ENCODE measurements around the gene LGSN. TPM values are rescaled to one million over a fixed set of nuclear protein-coding genes. Genes with fewer than 3 reads are reported as not detected.

Gene LGSN
- total and polyA plus RNA-seq, 2 of the 8 experiments (the other 6 are each of a cell fraction or from before 2014, with no cell fraction given) = 0.08 TPM; not detected in 1

DNA sequence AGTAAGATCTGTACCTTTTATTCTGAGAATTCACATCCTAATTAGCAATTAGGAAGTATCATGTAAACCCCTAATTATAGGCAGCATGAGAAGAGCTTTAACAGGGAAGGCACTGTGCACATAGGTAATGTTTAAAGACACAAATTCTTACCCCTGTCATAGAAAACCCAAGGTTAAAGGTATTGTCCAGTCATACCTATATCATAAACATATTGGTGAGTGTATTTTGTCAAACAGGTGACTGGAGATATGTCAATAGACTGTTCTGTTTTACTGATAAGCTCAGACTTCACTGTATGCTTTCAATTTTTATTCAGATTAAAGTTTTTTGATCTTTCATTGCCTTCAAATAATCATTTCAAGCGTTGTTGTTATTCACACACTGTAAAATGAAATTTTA lies 43.8 kb downstream of the LGSN start:
- Histone ChIP-seq H3K4ac (replicated peaks; ENCODE audit: insufficient read length, low read depth, low read length) (no peak overlapping the region), H3K79me1 (ENCODE audit: low read depth, low read length) (no peaks in the 10 kb centered on the region), H4K8ac (ENCODE audit: extremely low read depth, insufficient read depth, low read length) (no peak overlapping the region), H3K4me3 (ENCODE audit: extremely low read depth in 1 of 4, insufficient read depth in 2 of 4, low read depth in 3 of 4, low read length in 4 of 4) (no peak overlapping the region), H3K18ac (ENCODE audit: extremely low read depth, low read length) (no peak overlapping the region), H4K20me1 (replicated peaks in 1 of 2; ENCODE audit: control insufficient read depth in 1 of 2, insufficient read depth in 2 of 2, low read length in 2 of 2) (no peaks in the 10 kb centered on the region), H2AK5ac (ENCODE audit: low read depth, low read length) (no peak overlapping the region), H3K9ac (replicated peaks in 1 of 4; ENCODE audit: extremely low read depth in 1 of 4, low read depth in 3 of 4, low read length in 3 of 4) (no peak overlapping the region), H3K14ac (ENCODE audit: insufficient read length) (no peak overlapping the region), H3K56ac (replicated peaks; ENCODE audit: insufficient read length, low read depth, low read length) (no peak overlapping the region), H3K4me2 (ENCODE audit: insufficient read depth in 1 of 2, low read depth in 2 of 2, low read length in 2 of 2) (no peak overlapping the region), H3K9me3 (ENCODE audit: insufficient read depth in 2 of 2, low read depth in 1 of 2, low read length in 1 of 2) (no peaks in the 10 kb centered on the region), H2BK12ac (ENCODE audit: low read depth, low read length) (no peak overlapping the region), H3K27ac (ENCODE audit: low read depth, low read length) (no peak overlapping the region), H2BK120ac (replicated peaks; ENCODE audit: low read depth, low read length) (no peak overlapping the region), H3K36me3 (ENCODE audit: control insufficient read depth in 2 of 4, insufficient read depth in 4 of 4, low read length in 3 of 4) (no peaks in the 10 kb centered on the region), H4K91ac (replicated peaks; ENCODE audit: insufficient read length, low read length) (no peak overlapping the region), H4K5ac (ENCODE audit: insufficient read length, low read depth, low read length) (no peak overlapping the region), H3K79me2 (ENCODE audit: control insufficient read depth in 1 of 2, insufficient read depth in 2 of 2, low read length in 2 of 2) (no peaks in the 10 kb centered on the region), H2AFZ (ENCODE audit: low read length) (no peak overlapping the region), H2BK15ac (ENCODE audit: low read length) (no peak overlapping the region), H3K4me1 (replicated peaks in 1 of 4; ENCODE audit: control insufficient read depth in 3 of 4, insufficient read depth in 4 of 4, low read length in 3 of 4) (no peaks in the 10 kb centered on the region; a peak in 1 of 7 replicates), H3K23ac (ENCODE audit: insufficient read length) (no peak overlapping the region), H2BK20ac (ENCODE audit: low read length) (no peak overlapping the region), H3K23me2 (ENCODE audit: low read depth, low read length) (no peaks in the 10 kb centered on the region), H2BK5ac (ENCODE audit: low read depth, low read length) (no peak overlapping the region), H3K27me3 (replicated peaks in 1 of 4; ENCODE audit: control insufficient read depth in 3 of 4, extremely low read depth in 1 of 4, insufficient read depth in 3 of 4, low read length in 3 of 4) (peaks cover 0 to 1% (median 0%) of the 10 kb centered on the region in 4 experiments; a peak in 1 of 7 replicates)
- WGBS, 2 experiments (ENCODE audit: extremely low coverage in 1 of 2, insufficient coverage in 1 of 2, insufficient read length in 1 of 2, insufficient replicate concordance in 2 of 2, low coverage in 1 of 2, low lambda C conversion rate in 2 of 2, missing lambda C conversion rate in 1 of 2) = 81% methylated on average over 1 of the region's 1 CpG; no CpG with 5 or more reads in 1 of the 2 experiments
- CTCF ChIA-PET (ENCODE audit: partially characterized antibody) = interaction anchor here (2.0 kb wide), 1 partner anchor 541 kb away, joined by 4 read pairs; no protein-coding TSS in a partner anchor
- DNase-seq (ENCODE audit: low read depth in 1 of 2, low spot score in 2 of 2) (no peak), FAIRE-seq (no peak)
- POLR2A ChIA-PET (ENCODE audit: partially characterized antibody) = no interaction called here
- no peak for TF ChIP-seq SP2 (IDR thresholded peaks at IDR 0.05; ENCODE audit: low read length)
- TF ChIP-seq, protein P1, sequence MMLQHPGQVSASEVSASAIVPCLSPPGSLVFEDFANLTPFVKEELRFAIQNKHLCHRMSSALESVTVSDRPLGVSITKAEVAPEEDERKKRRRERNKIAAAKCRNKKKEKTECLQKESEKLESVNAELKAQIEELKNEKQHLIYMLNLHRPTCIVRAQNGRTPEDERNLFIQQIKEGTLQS (IDR thresholded peaks at IDR 0.05; ENCODE audit: insufficient read depth, low read depth, low read length) = no peak
- TF ChIP-seq EP300 (IDR thresholded peaks at IDR 0.05; ENCODE audit: borderline replicate concordance in 1 of 2, low read depth in 2 of 2, low read length in 2 of 2) = no peak
- TF ChIP-seq KDM1A (IDR thresholded peaks at IDR 0.05; ENCODE audit: borderline replicate concordance, low read length) = no peak
- no peak for TF ChIP-seq YY1 (IDR thresholded peaks at IDR 0.05; ENCODE audit: low read depth, low read length)
- TF ChIP-seq SRF (IDR thresholded peaks at IDR 0.05; ENCODE audit: low read depth, low read length) = no peak
- TF ChIP-seq TBP (IDR thresholded peaks at IDR 0.05; ENCODE audit: low read depth, low read length) = no peak
- no peak for TF ChIP-seq SP1 (IDR thresholded peaks at IDR 0.05; ENCODE audit: low read depth, low read length)
- no peak for TF ChIP-seq CBX5 (IDR thresholded peaks at IDR 0.05; ENCODE audit: low read depth, low read length)
- TF ChIP-seq BACH1 (IDR thresholded peaks at IDR 0.05; ENCODE audit: low read length) = no peak
- no peak for TF ChIP-seq CBX8 (IDR thresholded peaks at IDR 0.05; ENCODE audit: borderline replicate concordance, low read depth, low read length)
- TF ChIP-seq CEBPB (IDR thresholded peaks at IDR 0.05; ENCODE audit: low read depth, low read length) = no peak
- TF ChIP-seq KDM5A (IDR thresholded peaks at IDR 0.05; ENCODE audit: low read length) = no peak
- no peak for TF ChIP-seq POU5F1 (IDR thresholded peaks at IDR 0.05; ENCODE audit: low read depth, low read length)
- TF ChIP-seq ASH2L (IDR thresholded peaks at IDR 0.05; ENCODE audit: low read length) = no peak
- no peak for TF ChIP-seq JUN (IDR thresholded peaks at IDR 0.05; ENCODE audit: low read depth, low read length)

Data from H1 (cell line).